ENCODE data around the gene CCDC121. TPM values are rescaled to one million over a fixed set of nuclear protein-coding genes. Genes with fewer than 3 reads are reported as not detected.

The CCDC121 gene
- total RNA-seq, 1 experiment from 2014 or later: 0.87 TPM

DNA sequence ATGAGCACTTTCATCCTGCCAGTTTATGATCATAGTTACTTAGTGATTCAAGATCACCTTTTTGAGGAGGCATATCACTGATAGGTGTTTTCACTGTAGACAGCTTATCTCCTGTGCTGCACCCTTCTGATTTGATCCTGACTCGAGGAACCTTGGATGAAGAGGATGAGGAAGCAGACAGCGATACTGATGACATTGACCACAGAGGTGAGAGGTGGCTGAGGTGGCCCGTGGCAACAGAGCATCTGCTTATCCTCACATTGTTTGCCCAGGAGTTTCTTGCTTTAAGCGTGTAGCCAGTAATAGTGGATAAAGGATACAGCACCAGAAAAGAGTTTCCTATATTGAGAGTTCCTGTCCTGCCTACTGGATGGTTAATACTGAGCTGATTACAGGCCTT lies 18.9 kb upstream of the CCDC121 start:
- H3K79me2 ChIP-seq (ENCODE audit: low read length): no peaks in the 10 kb centered on the region
- ATAC-seq (no peak), DNase-seq (no peak)
- no peaks in the 10 kb centered on the region for H3K27me3 ChIP-seq (ENCODE audit: low read length)
- H2AFZ ChIP-seq (ENCODE audit: low read length): no peak overlapping the region
- H3K9ac ChIP-seq (ENCODE audit: low read length): no peak overlapping the region
- H3K27ac ChIP-seq (ENCODE audit: low read length): no peak overlapping the region
- POLR2A ChIA-PET (ENCODE audit: unreplicated experiment): no interaction called here
- TF ChIP-seq, protein P1, sequence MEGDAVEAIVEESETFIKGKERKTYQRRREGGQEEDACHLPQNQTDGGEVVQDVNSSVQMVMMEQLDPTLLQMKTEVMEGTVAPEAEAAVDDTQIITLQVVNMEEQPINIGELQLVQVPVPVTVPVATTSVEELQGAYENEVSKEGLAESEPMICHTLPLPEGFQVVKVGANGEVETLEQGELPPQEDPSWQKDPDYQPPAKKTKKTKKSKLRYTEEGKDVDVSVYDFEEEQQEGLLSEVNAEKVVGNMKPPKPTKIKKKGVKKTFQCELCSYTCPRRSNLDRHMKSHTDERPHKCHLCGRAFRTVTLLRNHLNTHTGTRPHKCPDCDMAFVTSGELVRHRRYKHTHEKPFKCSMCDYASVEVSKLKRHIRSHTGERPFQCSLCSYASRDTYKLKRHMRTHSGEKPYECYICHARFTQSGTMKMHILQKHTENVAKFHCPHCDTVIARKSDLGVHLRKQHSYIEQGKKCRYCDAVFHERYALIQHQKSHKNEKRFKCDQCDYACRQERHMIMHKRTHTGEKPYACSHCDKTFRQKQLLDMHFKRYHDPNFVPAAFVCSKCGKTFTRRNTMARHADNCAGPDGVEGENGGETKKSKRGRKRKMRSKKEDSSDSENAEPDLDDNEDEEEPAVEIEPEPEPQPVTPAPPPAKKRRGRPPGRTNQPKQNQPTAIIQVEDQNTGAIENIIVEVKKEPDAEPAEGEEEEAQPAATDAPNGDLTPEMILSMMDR (conservative IDR thresholded peaks at IDR 0.05; ENCODE audit: low read depth, low read length): no peak
- no peak for TF ChIP-seq EZH2phosphoT487 (IDR thresholded peaks at IDR 0.05; ENCODE audit: borderline replicate concordance, low read length)
- no peak for TF ChIP-seq EZH2 (IDR thresholded peaks at IDR 0.05; ENCODE audit: low read length, unreplicated experiment)
- H3K9me3 ChIP-seq (ENCODE audit: low read length): no peaks in the 10 kb centered on the region
- H3K4me3 ChIP-seq (ENCODE audit: low read length): no peak overlapping the region
- intact Hi-C loops (cut with micrococcal nuclease): no loop called here
- BruUV-seq (replicated peaks): no TSS peak
- no peaks in the 10 kb centered on the region for H3F3A ChIP-seq (ENCODE audit: low read length, unreplicated experiment)
- peaks cover 59% of the 10 kb centered on the region; the same call in 1 of the 2 replicates for H3K36me3 ChIP-seq (ENCODE audit: low read depth, low read length)
- H3K9me2 ChIP-seq (replicated peaks; ENCODE audit: low read length): no peaks in the 10 kb centered on the region
- H3K4me2 ChIP-seq (ENCODE audit: low read length): no peak overlapping the region
- CTCF ChIA-PET: interaction anchor here (0.6 to 0.7 kb wide), 2 partner anchors 16 to 36 kb away, joined by 3 to 4 read pairs; partner anchors contain the start of gene SUPT7L
- H4K20me1 ChIP-seq (ENCODE audit: low read length): no peaks in the 10 kb centered on the region
- H3K4me1 ChIP-seq (ENCODE audit: insufficient read depth, low read length): peaks cover 7% of the 10 kb centered on the region

DNA sequence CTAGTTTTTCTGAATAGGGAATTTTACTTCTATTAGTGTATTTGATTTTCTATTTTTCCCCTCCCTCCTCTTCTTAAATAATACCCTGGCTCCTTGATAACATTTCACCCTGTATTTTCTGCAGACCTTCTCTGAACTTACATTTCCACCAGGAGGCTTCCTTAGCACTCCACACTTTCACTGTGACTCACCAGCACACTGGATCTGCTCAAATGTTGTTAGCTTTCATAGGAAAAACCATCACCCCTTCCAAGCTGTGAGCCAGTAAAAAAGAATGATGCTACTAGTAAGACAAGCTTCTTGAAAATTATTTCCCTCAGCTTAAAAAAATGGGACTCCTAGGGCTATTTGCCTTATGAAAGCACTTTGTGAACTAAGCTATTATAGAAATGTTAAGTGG lies 18.5 kb upstream of the CCDC121 start:
- no peak overlapping the region for H3K27ac ChIP-seq (ENCODE audit: low read length)
- POLR2A ChIA-PET (ENCODE audit: unreplicated experiment): no interaction called here

DNA sequence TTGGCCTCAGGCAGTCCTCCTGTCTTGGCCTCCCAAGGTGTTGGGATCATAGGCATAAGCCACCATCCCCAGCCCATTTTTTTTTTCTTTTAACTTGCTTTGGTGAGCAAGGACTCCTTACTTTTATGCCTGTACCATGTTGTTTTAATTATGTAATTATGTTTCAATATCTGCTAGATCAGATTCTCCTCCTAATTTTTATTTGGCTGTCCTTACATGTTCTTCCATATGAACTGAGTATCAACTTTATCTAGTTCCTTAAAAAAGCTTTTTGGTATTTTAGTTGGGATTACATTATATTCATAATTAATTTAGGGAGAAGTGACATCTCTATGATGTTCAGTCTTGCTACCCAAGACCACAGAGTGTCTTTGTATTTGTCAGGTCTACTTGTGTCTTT lies 16.4 kb upstream of the CCDC121 start:
- ChIA-PET POLR2A (ENCODE audit: unreplicated experiment) (no interaction called here), CTCF (no interaction called here)
- Histone ChIP-seq H3K9me3 (ENCODE audit: low read length) (no peaks in the 10 kb centered on the region), H3K9me2 (replicated peaks; ENCODE audit: low read length) (no peaks in the 10 kb centered on the region), H3K4me2 (ENCODE audit: low read length) (no peak overlapping the region), H3K4me3 (ENCODE audit: low read length) (no peak overlapping the region), H3K4me1 (ENCODE audit: insufficient read depth, low read length) (no peaks in the 10 kb centered on the region), H3K79me2 (ENCODE audit: low read length) (no peaks in the 10 kb centered on the region), H3K9ac (ENCODE audit: low read length) (no peak overlapping the region), H3F3A (ENCODE audit: low read length, unreplicated experiment) (no peaks in the 10 kb centered on the region), H4K20me1 (ENCODE audit: low read length) (no peaks in the 10 kb centered on the region), H3K27me3 (ENCODE audit: low read length) (no peaks in the 10 kb centered on the region), H2AFZ (ENCODE audit: low read length) (no peak overlapping the region), H3K36me3 (ENCODE audit: low read depth, low read length) (peaks cover 54% of the 10 kb centered on the region; the same call in 1 of the 2 replicates), H3K27ac (ENCODE audit: low read length) (no peak overlapping the region)
- TF ChIP-seq, protein P1 (conservative IDR thresholded peaks at IDR 0.05; ENCODE audit: low read depth, low read length): no peak
- no peak for TF ChIP-seq EZH2 (IDR thresholded peaks at IDR 0.05; ENCODE audit: low read length, unreplicated experiment)
- no peak for TF ChIP-seq EZH2phosphoT487 (IDR thresholded peaks at IDR 0.05; ENCODE audit: borderline replicate concordance, low read length)
- ATAC-seq (no peak), DNase-seq (no peak)
- BruUV-seq (replicated peaks): no TSS peak
- intact Hi-C loops (cut with micrococcal nuclease): no loop called here

More for the DNA sequence above, 18.5 kb upstream of the CCDC121 start:
- no peaks in the 10 kb centered on the region for H4K20me1 ChIP-seq (ENCODE audit: low read length)
- H3K4me2 ChIP-seq (ENCODE audit: low read length): no peak overlapping the region
- H3K79me2 ChIP-seq (ENCODE audit: low read length): no peaks in the 10 kb centered on the region
- no peaks in the 10 kb centered on the region for H3F3A ChIP-seq (ENCODE audit: low read length, unreplicated experiment)
- intact Hi-C loops (cut with micrococcal nuclease): no loop called here
- H3K9me3 ChIP-seq (ENCODE audit: low read length): no peaks in the 10 kb centered on the region
- H3K36me3 ChIP-seq (ENCODE audit: low read depth, low read length): peaks cover 57% of the 10 kb centered on the region; the same call in 1 of the 2 replicates
- H2AFZ ChIP-seq (ENCODE audit: low read length): no peak overlapping the region
- H3K9me2 ChIP-seq (replicated peaks; ENCODE audit: low read length): no peaks in the 10 kb centered on the region
- BruUV-seq (replicated peaks): no TSS peak
- DNase-seq (no peak), ATAC-seq (peak; percentile 55)
- no peak for TF ChIP-seq EZH2 (IDR thresholded peaks at IDR 0.05; ENCODE audit: low read length, unreplicated experiment)
- TF ChIP-seq, protein P1 (conservative IDR thresholded peaks at IDR 0.05; ENCODE audit: low read depth, low read length): no peak
- no peak for TF ChIP-seq EZH2phosphoT487 (IDR thresholded peaks at IDR 0.05; ENCODE audit: borderline replicate concordance, low read length)
- CTCF ChIA-PET: interaction anchor here (0.6 to 0.7 kb wide), 2 partner anchors 16 to 36 kb away, joined by 3 to 4 read pairs; partner anchors contain the start of gene SUPT7L
- no peaks in the 10 kb centered on the region for H3K27me3 ChIP-seq (ENCODE audit: low read length)
- no peak overlapping the region for H3K4me3 ChIP-seq (ENCODE audit: low read length)
- no peak overlapping the region for H3K9ac ChIP-seq (ENCODE audit: low read length)
- peaks cover 2% of the 10 kb centered on the region for H3K4me1 ChIP-seq (ENCODE audit: insufficient read depth, low read length)
